Measurements from ENCODE around the gene SERINC5.
"Not testable (repeated sequence)": the region's sequence is repeated elsewhere in the genome, so short reads cannot be mapped to it uniquely, and the experiment has no call there.

The SERINC5 gene

DNA sequence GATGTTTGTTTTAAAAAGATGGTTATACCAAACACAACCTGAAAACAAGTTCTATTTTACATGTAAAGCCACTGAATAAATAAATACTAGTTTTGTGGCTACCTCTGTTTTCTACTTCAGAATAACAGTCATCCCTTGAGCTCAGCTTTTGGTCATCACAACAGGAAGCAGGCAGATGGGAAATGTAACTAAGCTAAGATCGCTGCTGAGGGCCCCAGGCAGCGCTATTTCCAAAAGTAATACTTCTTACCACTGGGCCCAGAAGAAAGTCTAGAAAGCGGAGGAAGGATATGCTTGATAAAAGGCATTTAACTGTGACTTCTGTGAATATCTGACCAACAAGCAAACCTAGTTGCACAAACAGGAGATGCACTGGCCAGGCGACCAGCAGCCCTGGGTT is 61.4 kb downstream of the SERINC5 start:
- DNase-seq: no peak

DNA sequence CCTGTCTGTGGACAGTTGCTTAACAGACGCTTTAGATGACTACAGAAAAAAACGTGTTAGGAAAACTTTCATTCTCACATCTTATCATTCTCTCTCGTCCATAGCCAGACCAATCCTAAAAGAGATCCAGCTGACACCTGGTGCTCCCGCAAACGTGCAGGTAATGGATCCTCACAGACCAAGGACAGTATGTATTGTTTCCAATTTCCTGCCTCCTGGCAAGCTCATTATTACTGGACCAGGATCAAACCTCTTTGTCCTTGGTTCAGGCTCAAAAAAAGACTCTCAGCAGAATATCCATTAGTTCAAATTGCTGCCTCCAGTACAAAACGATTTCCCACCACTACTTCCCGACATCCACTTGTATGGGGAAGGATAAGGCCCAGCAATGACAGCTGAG is 62.4 kb downstream of the SERINC5 start:
- DNase-seq: no peak

DNA sequence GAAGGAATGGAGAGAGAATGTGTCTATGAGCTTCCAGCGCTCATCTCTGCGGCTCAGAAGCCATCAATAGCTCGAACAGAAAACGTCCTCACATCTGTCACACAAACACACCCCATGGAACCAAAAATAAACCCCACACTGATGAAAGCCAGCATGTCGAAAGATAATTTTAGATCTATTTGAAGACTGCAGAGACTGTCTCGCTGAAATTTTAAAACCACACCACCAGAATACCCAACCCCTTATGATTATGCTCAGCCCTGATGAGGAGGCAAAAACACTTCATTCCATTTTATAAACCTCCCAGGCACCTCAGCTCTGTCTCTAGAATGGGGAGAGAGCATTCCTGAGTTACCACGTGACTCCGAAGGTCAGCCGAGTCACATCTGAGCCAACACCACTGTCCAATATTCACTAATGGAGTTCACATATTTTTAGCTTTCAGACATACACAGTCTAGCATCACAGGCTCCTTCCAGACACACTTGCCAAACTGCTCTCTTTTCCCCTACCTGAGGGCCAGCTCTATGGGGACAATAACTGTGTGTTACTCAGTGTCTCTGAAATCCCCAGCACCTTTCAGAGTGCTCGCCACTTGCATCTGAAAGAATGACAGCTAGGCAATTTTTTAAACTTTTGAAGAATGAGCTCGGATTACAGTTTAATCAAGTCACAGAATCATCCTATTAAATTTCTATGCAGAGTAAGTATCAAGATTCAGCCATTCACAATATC is 63.2 kb downstream of the SERINC5 start:
- DNase-seq: no peak

DNA sequence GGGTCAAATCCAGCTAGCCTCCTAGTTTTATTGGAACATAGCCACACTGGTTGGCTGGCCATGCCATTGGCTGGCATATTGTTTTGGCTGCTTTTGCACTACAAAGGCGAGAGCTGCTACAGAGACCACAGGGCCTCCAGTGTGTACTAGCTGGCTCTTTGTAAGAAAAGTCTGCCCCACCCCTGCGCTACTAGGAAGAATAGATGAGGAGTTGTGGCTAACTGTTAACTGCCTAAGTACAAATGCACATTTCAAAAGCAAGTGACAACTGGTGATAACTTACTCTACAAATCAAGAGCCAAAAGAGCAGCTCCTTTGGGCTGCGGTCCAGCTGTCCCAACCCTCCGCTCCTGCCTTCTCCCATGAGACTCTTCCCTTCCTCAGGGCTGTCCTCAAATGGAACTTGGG is 63.9 kb downstream of the SERINC5 start:
- peak; percentile 98 for DNase-seq

DNA sequence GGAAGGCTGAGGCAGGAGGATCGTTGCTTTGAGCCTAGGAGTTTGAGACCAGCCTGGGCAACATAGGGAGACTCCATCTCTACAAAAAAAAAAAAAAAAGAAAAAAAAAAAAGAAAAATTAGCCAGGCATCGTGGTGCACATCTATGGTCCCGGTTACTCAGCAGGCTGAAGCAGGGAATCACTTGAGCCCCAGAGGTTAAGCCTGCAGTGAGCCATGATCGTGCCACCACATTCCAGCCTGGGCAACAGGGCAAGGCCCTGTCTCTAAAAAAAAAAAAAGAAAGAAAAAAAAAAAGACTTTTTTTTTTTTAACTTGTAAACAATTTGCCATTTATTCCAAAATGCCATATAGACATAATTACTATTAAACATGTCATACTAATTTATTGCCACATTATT is 64.5 kb downstream of the SERINC5 start:
- no peak for DNase-seq

DNA sequence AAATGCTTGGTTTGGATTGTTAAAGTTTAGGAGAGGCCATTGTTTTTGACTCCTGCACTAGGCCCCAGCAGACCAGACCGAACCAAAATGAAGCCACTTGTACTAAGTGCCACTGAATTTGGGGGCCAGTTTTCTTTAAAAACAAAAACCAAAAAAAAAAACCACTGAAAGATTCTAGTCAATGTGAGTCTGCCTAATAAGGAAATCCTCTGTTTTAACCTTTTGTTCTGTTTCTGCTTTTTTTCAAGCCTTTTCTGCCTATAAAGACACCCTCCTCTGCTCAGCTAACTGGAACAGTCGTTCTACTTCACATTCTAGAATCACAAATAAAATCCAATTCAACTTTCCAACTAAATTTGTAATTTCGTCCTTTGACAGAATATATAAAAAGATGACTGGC is 64.9 kb downstream of the SERINC5 start:
- no peak for DNase-seq

DNA sequence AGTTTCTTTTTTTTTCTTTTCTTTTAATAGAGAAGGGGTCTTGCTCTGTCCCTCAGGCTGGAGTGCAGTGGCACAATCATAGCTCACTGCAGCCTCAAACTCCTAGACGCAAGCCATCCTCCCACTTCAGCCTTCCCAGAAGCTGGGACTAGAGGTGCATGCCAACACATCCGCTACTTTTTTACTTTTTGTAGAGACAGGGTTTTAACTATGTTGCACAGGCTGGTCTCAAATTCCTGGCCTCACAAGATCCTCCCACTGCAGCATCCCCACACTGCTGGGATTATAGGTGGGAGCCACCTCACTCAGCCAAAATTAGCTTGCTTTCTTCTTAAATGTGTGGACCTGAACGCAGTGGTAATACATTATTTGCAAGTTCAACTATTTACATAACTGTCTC is 66.1 kb downstream of the SERINC5 start:
- DNase-seq: no peak

DNA sequence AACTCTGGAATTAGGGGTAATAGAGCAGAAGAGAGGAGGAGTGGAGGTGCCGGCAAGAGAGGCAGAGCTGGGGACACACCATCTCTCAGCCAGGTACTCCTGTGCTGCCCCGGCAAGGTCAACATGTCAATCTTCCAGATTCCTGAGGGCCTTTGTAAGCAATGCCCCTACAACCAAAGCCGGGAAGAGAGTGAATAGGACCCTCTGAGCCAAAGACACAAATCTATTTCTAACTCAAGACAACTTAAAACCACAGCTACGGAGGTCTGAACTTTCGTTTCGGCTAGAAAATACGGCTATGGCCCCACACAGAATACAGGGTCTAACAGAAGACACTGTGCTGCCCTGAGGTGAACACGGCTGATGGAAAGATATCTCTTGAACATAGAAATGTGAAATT is 66.6 kb downstream of the SERINC5 start:
- no peak for DNase-seq

DNA sequence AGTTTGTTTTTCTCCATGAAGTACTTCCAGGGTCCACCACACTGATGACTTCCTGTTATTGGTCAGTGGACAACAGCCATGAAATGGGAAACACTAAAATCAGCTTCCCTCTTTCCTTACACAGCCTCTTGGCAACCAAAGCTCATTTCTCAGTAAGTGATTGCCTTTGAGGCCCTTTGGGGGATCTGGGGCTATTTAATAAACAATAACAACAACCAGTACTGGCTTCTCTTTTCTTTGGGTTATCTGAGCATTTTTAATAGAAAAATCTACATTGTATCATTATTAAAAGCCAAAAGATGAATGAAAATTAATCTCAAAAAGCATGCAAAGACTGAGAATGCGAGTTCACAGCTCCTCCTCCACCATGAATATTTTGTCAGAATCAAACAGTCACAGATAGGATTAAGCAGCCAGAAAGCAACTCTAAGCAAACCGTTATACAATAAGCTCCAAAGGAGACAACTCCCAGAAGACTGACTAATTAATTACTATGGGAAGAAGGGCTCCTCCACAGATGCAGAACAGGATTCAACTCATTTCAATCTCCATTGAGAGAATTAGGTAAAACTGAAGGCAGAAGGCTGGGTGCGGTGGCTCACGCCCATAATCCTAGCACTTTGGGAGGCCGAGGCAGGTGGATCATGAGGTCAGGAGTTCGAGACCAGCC is 68.3 kb downstream of the SERINC5 start:
- no peak for DNase-seq

DNA sequence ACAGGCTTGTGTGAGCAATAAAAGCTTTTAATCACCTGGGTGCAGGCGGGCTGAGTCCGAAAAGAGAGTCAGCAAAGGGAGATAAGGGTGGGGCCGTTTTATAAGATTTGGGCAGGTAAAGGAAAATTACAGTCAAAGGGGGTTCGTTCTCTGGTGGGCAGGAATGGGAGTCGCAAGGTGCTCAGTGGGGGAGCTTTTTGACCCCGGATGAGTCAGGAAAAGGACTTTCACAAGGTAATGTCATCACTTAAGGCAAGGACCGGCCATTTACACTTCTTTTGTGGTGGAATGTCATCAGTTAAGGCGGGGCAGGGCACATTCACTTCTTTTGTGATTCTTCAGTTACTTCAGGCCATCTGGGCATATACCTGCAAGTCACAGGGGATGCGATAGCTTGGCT is 70.3 kb downstream of the SERINC5 start:
- DNase-seq: not testable (repeated sequence)

DNA sequence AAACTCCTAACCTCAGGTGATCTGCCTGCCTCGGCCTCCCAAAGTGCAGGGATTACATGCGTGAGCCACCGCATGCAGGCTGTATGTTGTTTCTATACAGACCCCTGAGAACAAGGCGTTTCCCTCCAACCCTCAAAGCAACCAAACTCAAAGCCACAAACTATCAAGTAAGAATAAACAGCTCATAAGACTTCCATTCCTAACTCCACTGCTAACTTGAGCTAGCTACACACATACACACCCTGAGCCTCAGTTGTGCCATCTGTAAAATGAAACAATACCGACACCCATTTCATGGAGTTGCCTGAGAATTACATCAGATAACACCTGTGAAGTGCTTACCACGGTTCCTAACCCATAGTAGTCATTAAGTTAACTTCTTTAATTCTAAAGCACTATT is 70.8 kb downstream of the SERINC5 start:
- peak; percentile 29 for DNase-seq

DNA sequence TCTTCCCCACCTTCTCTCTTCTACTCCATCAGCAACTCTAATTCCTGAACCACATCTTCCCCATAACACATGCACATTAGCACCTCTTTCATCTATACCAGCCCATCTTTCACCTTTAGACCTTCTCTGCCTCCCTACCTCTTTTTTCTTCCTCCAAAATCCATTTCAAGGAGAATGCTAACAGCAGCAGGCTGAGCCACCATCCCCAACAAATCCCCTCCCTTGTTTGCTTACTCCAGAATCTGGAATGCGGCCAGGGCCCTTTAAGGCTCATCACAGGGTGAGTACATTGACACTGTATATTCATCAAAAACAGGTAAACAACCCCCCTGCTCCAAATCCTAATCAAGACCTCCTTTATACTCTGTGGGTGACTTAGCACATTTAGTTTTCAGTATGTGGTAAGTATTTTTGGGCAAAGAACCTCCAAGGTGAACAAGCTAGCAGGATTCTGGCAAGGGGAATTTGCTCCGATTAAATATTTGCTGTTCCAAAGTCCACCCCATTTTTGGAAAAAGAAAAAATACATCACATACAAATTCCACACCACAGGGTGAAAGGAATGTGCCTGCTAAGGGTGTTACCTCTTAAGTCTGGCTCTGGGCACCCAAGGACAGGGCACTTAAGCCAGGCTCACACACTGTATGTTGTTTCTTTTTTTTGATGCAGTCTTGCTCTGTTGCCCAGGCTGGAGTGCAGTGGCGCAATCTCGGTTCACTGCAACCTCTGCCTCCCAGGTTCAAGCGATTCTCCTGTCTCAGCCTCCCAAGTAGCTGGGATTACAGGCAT is 71.4 kb downstream of the SERINC5 start:
- DNase-seq: peak; percentile 54

DNA sequence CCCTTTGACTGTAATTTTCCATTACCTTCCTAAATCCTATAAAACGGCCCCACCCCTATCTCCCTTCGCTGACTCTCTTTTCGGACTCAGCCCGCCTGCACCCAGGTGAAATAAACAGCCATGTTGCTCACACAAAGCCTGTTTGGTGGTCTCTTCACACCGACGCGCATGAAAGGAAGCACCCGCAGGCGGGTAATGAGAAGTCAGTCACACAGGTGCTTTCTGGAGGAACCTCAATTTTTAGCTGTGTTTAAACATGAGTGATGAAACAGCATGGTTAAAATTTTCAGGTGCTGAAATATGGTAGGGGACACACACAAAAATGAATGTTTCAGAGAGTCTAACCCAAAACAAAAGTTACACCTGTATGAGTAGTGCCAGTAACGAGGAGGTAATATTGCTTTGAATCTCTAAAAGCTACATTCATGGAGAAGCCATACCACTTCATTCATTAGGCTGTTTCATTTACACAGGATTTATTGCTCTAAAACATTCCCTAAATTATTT is 72.1 kb downstream of the SERINC5 start:
- DNase-seq: not testable (repeated sequence)

DNA sequence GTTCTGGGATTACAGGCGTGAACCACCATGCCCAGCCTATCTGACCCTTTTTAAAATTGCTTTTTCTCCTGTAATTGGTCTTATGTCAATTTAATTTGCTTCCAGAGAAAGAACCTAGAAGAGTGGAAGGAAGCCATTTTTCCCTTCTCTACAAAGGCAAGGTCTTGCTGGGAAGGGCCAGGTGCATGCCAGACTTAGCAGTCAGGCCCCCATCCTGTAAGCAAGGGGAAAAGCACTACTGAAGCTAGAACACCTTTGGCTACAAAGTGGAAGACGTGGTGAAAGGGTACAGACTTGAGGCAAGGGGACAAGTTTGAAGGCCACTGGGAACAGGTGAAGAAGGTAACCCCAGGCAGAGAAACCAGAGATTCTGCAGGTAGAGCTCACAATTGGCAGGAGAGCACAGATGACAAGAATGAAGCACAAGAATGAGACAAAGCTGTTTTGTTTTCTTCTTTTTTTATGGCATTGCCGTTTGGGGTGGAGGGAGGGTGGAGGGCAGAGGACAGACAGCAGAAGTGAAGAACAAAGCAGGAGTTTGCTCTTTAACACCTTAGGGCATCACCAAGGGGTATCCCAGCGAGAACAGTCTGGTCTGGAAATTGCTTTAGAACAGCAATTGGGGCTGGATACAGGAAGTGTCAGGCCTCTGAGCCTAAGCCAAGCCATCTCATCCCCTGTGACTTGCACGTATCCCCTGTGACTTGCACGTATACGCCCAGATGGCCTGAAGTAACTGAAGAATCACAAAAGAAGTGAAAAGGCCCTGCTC is 72.9 kb downstream of the SERINC5 start:
- peak; percentile 57 for DNase-seq

DNA sequence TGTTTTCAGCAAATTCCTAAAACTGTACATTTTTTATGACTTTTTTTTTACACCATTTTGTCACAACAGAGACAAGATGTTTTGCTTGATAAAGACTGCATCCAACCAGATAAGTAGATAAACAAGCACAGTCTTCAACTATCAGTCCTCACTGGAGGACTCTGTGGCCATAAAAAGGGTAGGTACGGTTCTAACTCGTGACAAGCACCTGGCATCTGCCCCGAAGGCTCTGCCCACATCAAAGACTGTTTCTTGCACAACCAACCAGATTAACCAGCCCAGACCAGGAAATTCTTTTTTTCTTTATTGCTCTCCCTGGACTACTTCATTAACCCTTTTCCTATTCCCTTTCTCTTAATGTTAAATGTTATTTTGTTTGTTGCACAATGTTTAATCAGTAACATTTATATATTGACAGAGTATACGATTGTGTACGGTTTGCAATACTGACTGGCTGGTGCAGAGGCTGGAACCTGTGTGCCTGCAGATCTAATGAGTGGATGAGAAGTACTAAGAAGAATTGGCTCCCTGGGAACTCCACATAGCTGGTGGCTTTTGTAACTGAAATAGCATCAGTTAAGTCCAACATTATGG is 74.1 kb downstream of the SERINC5 start:
- DNase-seq: peak; percentile 97

DNA sequence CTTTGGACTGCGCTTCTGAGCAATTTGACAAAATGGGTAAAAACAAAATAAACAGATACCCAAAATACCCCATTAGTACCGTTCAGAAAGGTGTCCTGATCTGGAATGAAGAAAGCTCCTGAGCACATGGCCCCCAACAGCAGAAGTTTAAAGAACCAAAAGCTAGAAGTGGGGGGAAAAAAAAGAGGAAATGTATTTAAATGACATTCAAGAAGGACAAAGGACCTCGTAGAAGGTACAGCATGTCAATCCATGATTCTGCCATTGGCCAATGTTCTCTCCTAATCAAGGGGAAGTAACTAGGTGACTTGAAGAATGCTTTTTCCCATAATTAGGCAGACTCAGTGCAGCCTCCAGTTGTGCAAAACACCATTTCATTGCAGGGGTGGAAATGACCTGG is 78.6 kb downstream of the SERINC5 start:
- no peak for DNase-seq

DNA sequence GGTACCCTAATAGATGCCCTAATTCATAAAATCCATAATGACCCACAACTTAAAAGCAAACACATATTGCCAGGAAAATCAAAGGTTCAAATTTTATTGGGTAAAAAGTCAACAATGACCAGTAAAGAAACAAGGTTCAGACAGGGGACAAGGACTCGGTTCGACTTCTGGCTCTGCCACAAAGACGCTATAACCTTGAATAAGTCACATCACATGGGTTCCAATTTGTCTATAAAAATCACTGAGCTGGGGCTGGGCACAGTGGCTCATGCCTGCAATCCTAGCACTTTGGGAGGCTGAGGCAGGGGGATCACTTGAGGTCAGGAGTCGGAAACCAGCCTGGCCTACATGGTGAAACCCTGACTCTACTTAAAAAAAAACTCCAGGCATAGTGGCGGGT is 80.5 kb downstream of the SERINC5 start:
- no peak for DNase-seq

DNA sequence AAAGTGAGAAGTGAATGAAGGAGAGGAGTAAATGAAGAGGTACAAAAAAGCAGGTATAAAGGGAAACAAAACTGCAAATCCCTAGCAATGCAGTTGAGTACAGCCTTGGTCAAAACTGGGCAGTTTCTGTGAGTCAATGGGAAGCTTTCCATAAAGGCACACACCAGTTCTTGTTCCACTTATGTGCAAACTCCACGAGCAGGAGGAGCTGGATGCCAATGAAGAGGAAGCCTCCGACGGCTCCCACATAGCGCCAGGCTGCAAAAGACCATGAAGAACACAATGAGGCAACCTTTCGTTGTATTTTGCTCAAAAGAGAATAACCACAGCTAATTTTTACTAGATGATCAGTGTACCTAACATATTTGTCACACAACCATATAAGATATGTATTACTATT is 81.1 kb downstream of the SERINC5 start:
- DNase-seq: no peak

DNA sequence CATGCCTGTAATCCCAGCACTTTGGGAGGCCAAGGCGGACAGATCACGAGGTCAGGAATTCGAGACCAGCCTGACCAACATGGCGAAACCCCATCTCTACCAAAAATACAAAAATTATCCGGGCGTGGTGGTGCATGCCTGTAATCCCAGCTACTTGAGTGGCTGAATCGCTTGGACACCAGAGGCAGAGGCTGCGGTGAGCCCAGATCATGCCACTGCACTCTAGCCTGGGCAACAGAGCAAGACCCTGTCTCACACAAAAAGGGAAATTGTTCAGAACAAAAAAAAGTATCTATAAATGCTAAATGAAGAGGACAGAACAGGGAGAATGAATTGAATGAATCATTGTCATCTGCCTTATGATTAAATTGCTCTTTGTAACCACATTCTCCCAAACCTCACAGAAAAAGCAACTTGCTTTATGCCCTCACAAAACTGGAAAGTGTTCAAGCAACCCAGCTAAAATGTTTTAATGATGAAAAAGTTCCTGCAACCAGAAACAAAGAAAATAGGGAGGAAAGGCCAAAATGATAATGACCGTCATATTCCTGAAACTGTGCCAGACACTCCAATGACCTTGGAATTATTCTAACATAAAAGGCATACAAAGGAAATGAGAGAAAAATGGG is 83.7 kb downstream of the SERINC5 start:
- no peak for DNase-seq

DNA sequence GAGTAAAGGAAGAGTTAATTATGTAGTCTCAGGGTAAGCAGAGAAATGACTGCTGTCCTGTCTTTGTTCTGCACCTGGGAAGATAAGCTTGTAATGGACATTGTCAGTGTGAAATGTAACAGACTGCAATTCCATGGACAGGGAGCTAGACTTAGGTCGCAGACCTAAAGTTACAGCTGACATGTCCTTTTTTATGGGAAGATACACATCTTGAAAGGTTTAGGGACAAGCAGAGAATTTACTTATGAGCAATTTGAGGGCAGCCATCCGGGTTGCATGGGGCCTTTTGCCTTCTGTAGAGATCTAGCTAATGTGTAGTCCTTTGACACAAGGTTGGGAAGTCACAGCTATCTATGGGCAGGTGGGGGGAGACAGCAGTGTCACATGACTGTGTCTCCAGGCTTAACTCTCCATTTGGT is 85.7 kb downstream of the SERINC5 start:
- DNase-seq: no peak

DNA sequence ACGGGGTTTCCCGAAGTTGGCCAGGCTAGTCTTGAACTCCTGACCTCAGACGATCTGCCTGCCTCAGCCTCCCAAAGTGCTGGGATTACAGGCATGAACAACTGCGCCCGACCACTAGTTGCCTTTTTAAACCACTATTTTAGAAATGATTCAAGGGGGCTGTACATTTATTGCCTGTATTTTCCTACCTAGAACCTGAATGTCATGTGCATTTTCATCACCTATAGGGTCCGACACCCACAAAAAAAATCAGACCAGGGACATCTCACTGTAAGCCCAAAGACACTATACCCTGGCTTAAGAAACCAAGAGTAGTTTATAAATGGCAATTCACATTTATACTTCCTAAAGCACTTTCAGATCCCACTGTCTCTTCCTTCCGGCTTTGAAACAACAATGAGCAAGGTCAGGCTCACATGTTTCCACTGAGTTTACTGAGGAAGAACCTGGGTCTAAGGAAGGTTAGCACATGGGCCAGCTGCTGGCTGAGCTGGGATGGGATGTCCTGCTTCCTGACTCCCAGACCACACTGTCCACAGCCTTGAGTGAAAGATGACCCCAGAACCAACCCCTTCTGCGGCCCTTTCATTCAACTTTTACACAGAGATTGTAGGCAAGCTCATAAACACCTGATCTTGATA is 87.3 kb downstream of the SERINC5 start:
- DNase-seq: no peak

DNA sequence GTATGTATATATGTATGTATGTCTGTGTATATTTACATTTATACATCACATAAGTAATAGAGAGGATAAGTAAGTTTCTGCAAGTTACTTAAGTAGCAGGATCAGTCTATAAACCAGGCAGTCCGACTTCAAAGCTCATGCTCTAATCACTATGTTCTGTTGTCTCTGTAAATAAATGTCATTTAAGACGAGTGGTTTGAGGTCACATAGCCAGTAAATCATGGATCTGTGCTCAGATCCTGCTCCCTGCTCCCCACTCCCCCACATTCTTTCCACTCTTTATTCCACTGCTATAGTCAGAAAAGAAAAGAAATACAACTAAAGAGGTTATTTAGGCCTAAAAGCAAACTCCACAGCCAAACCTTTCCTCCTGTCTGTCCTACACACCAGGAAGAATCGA is 90.4 kb downstream of the SERINC5 start:
- no peak for DNase-seq

Measured in hematopoietic multipotent progenitor cell treated with erythropoietin and hydrocortisone succinate and interleukin-3 and kit ligand, for 8 days (in vitro differentiated cells).